ENCODE data around the gene GNAZ.

The GNAZ gene

GRCh38 chr22:23125512-23126103 lies 55.3 kb downstream of the GNAZ start:
- no peak overlapping the region for H3K4me2 ChIP-seq (ENCODE audit: low read depth, low read length, poor library complexity, severe bottlenecking)
- H3K79me2 ChIP-seq (ENCODE audit: insufficient read depth, low read length) = no peaks in the 10 kb centered on the region
- no peak overlapping the region for H2AFZ ChIP-seq (ENCODE audit: low read depth, low read length, severe bottlenecking)
- H3K4me3 ChIP-seq (ENCODE audit: insufficient read depth, low read length, poor library complexity, severe bottlenecking) = no peak overlapping the region
- no peaks in the 10 kb centered on the region for H3K36me3 ChIP-seq (ENCODE audit: low read length)
- no peaks in the 10 kb centered on the region for H3K9me3 ChIP-seq (ENCODE audit: insufficient read depth, low read length)
- H3K9ac ChIP-seq (ENCODE audit: low read length) = no peak overlapping the region
- TF ChIP-seq CTCF (IDR thresholded peaks at IDR 0.05; ENCODE audit: insufficient read depth, low read length, poor library complexity, severe bottlenecking) (no peak), EZH2phosphoT487 (conservative IDR thresholded peaks at IDR 0.05; ENCODE audit: low read length) (no peak)
- no peaks in the 10 kb centered on the region for H3F3A ChIP-seq (ENCODE audit: insufficient read depth)
- H4K20me1 ChIP-seq (ENCODE audit: low read depth, low read length) = no peaks in the 10 kb centered on the region
- no peaks in the 10 kb centered on the region for H3K9me2 ChIP-seq (replicated peaks; ENCODE audit: insufficient read depth, low read length)
- no peak overlapping the region for H3K27ac ChIP-seq (ENCODE audit: low read depth, low read length)
- H3K27me3 ChIP-seq (ENCODE audit: low read length) = no peaks in the 10 kb centered on the region

GRCh38 chr22:23126165-23127054 lies 56.1 kb downstream of the GNAZ start:
- Histone ChIP-seq H4K20me1 (ENCODE audit: low read depth, low read length) (no peaks in the 10 kb centered on the region), H3K9me3 (ENCODE audit: insufficient read depth, low read length) (no peaks in the 10 kb centered on the region)

GRCh38 chr22:23127055-23127756 lies 56.9 kb downstream of the GNAZ start:
- Histone ChIP-seq H3K79me2 (ENCODE audit: insufficient read depth, low read length) (no peaks in the 10 kb centered on the region), H3K9ac (ENCODE audit: low read length) (no peak overlapping the region), H3K9me2 (replicated peaks; ENCODE audit: insufficient read depth, low read length) (no peaks in the 10 kb centered on the region), H3F3A (ENCODE audit: insufficient read depth) (no peaks in the 10 kb centered on the region), H3K4me2 (ENCODE audit: low read depth, low read length, poor library complexity, severe bottlenecking) (no peak overlapping the region), H4K20me1 (ENCODE audit: low read depth, low read length) (no peaks in the 10 kb centered on the region), H2AFZ (ENCODE audit: low read depth, low read length, severe bottlenecking) (no peak overlapping the region), H3K27ac (ENCODE audit: low read depth, low read length) (no peak overlapping the region), H3K27me3 (ENCODE audit: low read length) (no peaks in the 10 kb centered on the region), H3K36me3 (ENCODE audit: low read length) (no peaks in the 10 kb centered on the region), H3K9me3 (ENCODE audit: insufficient read depth, low read length) (no peaks in the 10 kb centered on the region), H3K4me3 (ENCODE audit: insufficient read depth, low read length, poor library complexity, severe bottlenecking) (no peak overlapping the region)
- TF ChIP-seq CTCF (IDR thresholded peaks at IDR 0.05; ENCODE audit: insufficient read depth, low read length, poor library complexity, severe bottlenecking) = no peak
- no peak for TF ChIP-seq EZH2phosphoT487 (conservative IDR thresholded peaks at IDR 0.05; ENCODE audit: low read length)

More at GRCh38 chr22:23126165-23127054, 56.1 kb downstream of the GNAZ start:
- H2AFZ ChIP-seq (ENCODE audit: low read depth, low read length, severe bottlenecking) = no peak overlapping the region
- no peaks in the 10 kb centered on the region for H3K27me3 ChIP-seq (ENCODE audit: low read length)
- TF ChIP-seq CTCF (IDR thresholded peaks at IDR 0.05; ENCODE audit: insufficient read depth, low read length, poor library complexity, severe bottlenecking) (no peak), EZH2phosphoT487 (conservative IDR thresholded peaks at IDR 0.05; ENCODE audit: low read length) (no peak)
- no peak overlapping the region for H3K4me2 ChIP-seq (ENCODE audit: low read depth, low read length, poor library complexity, severe bottlenecking)
- no peaks in the 10 kb centered on the region for H3K79me2 ChIP-seq (ENCODE audit: insufficient read depth, low read length)
- H3K27ac ChIP-seq (ENCODE audit: low read depth, low read length) = no peak overlapping the region
- H3K9ac ChIP-seq (ENCODE audit: low read length) = no peak overlapping the region
- no peaks in the 10 kb centered on the region for H3K9me2 ChIP-seq (replicated peaks; ENCODE audit: insufficient read depth, low read length)
- H3K4me3 ChIP-seq (ENCODE audit: insufficient read depth, low read length, poor library complexity, severe bottlenecking) = no peak overlapping the region
- H3F3A ChIP-seq (ENCODE audit: insufficient read depth) = no peaks in the 10 kb centered on the region
- H3K36me3 ChIP-seq (ENCODE audit: low read length) = no peaks in the 10 kb centered on the region

Measured in SU-DHL-6 (cell line).